Vagina (tissue), 2 donors: Measurements from ENCODE around the gene REXO1. TPM values are rescaled to one million over a fixed set of nuclear protein-coding genes. Genes with fewer than 3 reads are reported as not detected.

Source experiments
- DNase-seq, 2 donors: peaks; one replicate each; pipeline ENCODE4 v3.0.0-alpha.2; 2017; ENCODE audit errors: extremely low spot score in 2 of 2
- H3K27ac ChIP-seq: fragments of 200-600 bp; sonication (generic); one replicate; pipeline ENCODE4 v1.5.1; 2019
- H3K27me3 ChIP-seq: fragments of 200-600 bp; sonication (generic); one replicate; pipeline ENCODE4 v1.5.1; 2019
- H3K36me3 ChIP-seq, 2 donors: fragments of 200-600 bp; sonication (generic); one replicate each; pipeline ENCODE4 v1.5.1; 2017 to 2019
- H3K4me1 ChIP-seq: fragments of 200-600 bp; sonication (generic); one replicate; pipeline ENCODE4 v1.5.1; 2019
- H3K4me3 ChIP-seq, 2 donors: fragments of 200-600 bp; sonication (generic); 1 replicate in 1 of 2; 2 replicates in 1 of 2; pipeline ENCODE4 v1.5.1; 2016 to 2019
- H3K9me3 ChIP-seq: fragments of 200-600 bp; sonication (generic); one replicate; pipeline ENCODE4 v1.5.1; 2019
- POLR2A ChIP-seq, 2 donors: fragments of 450-650 bp; IDR thresholded peaks; one replicate each; pipeline ENCODE4 v1.6.1; 2017; ENCODE audit warnings: antibody characterized with exemption in 2 of 2, mild to moderate bottlenecking in 2 of 2, moderate library complexity in 2 of 2
- POLR2AphosphoS5 ChIP-seq, 2 donors: sonication (generic); formaldehyde crosslinking; IDR thresholded peaks; one replicate each; pipeline ENCODE4 v1.9.0; 2017; ENCODE audit warnings: antibody characterized with exemption in 2 of 2, mild to moderate bottlenecking in 2 of 2, low read depth in 1 of 2; ENCODE audit not compliant: insufficient read depth in 1 of 2
- intact Hi-C: fragments of 100-400 bp; cut with DNase I; formaldehyde crosslinking; loops from one replicate; pipeline ENCODE4 v1.15.1; 2023
- total RNA-seq: library from RNA; depleted of rRNA; stranded (reverse); fragments of >200 nt; gene quantifications from one replicate; pipeline ENCODE4 v1.2.3, GENCODE V29; 2016
- TF ChIP-seq, protein P1 (sequence below), 3 experiments: fragments of 450-650 bp in 2 of 3; fragments of 200-600 bp in 1 of 3; sonication (generic) in 1 of 3; IDR thresholded peaks; one replicate each; pipeline ENCODE4 v1.5.1; 2017 to 2019; ENCODE audit warnings: antibody characterized with exemption in 3 of 3, mild to moderate bottlenecking in 2 of 3, moderate library complexity in 2 of 3

REXO1 gene
- total RNA-seq, 1 donor from 2014 or later: 19.9 TPM

DNA sequence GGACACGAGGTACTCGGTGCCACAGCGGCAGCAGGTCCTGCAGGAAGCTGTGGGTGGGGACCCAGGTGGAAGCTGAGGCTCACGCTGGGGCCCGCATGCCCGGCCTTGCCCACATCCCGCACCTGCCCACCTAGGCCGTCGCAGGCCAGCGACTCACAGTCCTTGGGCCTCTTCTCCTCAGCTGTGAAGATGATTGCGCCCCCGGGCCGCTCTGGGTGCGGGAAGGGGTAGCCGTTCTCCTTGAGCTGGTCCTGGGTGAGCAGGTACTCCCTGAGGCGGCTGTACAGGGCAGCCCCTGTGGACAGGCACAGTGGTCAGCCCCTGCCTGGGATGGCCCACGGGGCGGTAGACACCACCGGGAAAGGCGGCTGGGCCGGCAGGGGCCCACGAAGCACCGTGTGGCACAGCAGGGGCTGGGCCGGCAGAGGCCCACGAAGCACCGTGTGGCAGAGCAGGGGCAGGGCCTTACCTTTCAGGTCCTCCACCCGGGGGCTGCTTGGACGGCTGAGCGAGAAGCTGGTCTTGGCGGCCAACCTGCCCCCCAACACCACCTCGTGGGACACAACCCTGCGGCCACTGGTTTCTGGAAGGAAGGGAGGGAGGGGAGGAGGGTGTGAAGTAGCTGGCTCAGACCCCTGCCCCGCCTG lies 29.6 kb downstream of the REXO1 start:
- peaks cover 0 to 86% of the 10 kb centered on the region in 2 donors for H3K36me3 ChIP-seq
- H3K4me3 ChIP-seq: no peak overlapping the region
- no peaks in the 10 kb centered on the region for H3K9me3 ChIP-seq
- DNase-seq: no peak
- TF ChIP-seq, protein P1, sequence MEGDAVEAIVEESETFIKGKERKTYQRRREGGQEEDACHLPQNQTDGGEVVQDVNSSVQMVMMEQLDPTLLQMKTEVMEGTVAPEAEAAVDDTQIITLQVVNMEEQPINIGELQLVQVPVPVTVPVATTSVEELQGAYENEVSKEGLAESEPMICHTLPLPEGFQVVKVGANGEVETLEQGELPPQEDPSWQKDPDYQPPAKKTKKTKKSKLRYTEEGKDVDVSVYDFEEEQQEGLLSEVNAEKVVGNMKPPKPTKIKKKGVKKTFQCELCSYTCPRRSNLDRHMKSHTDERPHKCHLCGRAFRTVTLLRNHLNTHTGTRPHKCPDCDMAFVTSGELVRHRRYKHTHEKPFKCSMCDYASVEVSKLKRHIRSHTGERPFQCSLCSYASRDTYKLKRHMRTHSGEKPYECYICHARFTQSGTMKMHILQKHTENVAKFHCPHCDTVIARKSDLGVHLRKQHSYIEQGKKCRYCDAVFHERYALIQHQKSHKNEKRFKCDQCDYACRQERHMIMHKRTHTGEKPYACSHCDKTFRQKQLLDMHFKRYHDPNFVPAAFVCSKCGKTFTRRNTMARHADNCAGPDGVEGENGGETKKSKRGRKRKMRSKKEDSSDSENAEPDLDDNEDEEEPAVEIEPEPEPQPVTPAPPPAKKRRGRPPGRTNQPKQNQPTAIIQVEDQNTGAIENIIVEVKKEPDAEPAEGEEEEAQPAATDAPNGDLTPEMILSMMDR (IDR thresholded peaks at IDR 0.05): no peak
- no peak for TF ChIP-seq POLR2A (IDR thresholded peaks at IDR 0.05)
- no peak for TF ChIP-seq POLR2AphosphoS5 (IDR thresholded peaks at IDR 0.05; ENCODE audit: insufficient read depth in 1 of 2, low read depth in 1 of 2)
- intact Hi-C loops: no loop called here
- no peaks in the 10 kb centered on the region for H3K4me1 ChIP-seq
- H3K27me3 ChIP-seq: no peaks in the 10 kb centered on the region
- no peak overlapping the region for H3K27ac ChIP-seq

DNA sequence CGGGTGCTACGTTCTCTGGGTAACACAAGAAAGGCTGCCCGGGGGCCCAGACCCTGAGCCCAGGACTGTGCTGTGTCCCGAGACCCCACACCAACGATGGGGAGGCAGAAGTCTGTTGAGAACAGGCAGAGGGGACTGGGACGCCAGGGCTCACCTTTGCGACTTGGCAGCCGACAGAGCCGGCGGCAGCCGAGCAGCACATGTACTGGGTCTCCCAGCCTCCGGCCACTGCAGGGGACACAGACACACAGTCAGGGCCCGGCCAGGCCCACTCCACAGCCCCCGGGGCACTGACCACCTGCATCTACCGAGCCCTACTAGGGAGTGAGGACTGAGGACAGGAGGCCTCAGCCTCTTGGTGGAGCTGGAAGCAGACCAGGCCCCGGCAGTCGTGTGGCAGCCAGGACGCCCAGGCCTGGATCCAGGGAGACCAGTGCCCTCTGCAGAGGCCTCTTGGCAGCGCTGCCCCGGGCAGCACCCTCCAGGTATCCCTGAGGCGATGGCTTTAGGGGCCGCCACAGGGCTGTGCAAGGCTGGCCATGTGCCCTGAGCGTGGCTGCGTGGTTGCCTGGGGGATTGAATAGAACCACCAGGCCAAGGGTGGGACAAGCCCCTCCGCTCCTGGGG lies 30.6 kb downstream of the REXO1 start:
- intact Hi-C loops: no loop called here
- peaks cover 0 to 78% of the 10 kb centered on the region in 2 donors for H3K36me3 ChIP-seq

DNA sequence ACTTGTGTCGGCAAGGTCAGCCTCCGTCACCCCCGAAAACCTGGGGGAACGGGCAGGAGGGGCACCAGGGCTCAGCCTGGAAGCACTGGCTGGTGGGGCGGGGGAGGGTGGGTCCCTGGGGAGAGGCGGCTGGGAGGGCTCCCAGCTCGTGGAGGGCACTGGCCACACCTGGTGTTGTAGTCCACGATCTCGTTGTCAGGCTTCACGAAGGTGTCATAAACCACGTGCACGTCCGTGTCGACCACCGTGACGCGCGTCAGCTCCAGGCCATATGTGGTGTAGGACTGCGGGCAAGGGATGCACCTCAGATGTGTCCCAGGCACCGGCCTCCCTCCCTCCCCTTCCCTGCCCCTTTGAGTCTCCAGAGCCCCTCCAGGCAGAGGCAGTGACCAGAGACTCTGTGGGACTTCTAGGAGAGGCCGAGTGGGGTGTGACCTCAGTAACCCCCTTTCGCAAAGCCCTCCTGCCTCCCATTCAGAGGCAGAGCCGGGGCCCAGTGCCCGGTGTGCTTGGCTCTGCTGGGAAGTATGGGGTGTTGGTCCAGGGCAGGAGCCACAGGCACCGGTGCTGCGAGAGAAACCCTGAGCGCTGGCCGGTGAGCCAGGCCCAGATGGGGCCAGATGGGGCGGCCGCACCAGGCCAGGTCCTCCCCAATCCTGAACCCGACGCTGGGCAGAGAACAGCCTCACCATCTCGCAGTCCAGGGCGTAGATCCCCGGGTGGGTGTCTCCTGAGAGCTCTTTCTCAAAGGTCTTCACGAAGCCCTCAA lies 31.6 kb downstream of the REXO1 start:
- no peaks in the 10 kb centered on the region for H3K9me3 ChIP-seq
- H3K4me3 ChIP-seq: no peak overlapping the region
- no peaks in the 10 kb centered on the region for H3K27me3 ChIP-seq
- H3K36me3 ChIP-seq: peaks cover 0 to 70% of the 10 kb centered on the region in 2 donors
- peaks cover 14% of the 10 kb centered on the region for H3K4me1 ChIP-seq
- TF ChIP-seq POLR2A (IDR thresholded peaks at IDR 0.05): no peak
- intact Hi-C loops: no loop called here
- no peak overlapping the region for H3K27ac ChIP-seq
- DNase-seq: no peak

More for the DNA sequence above, 30.6 kb downstream of the REXO1 start:
- TF ChIP-seq POLR2A (IDR thresholded peaks at IDR 0.05): no peak
- TF ChIP-seq, protein P1 (IDR thresholded peaks at IDR 0.05): no peak
- no peak for TF ChIP-seq POLR2AphosphoS5 (IDR thresholded peaks at IDR 0.05; ENCODE audit: insufficient read depth in 1 of 2, low read depth in 1 of 2)
- no peak overlapping the region for H3K27ac ChIP-seq
- H3K4me3 ChIP-seq: no peak overlapping the region
- no peak for DNase-seq
- H3K27me3 ChIP-seq: no peaks in the 10 kb centered on the region
- H3K9me3 ChIP-seq: no peaks in the 10 kb centered on the region
- H3K4me1 ChIP-seq: peaks cover 10% of the 10 kb centered on the region

DNA sequence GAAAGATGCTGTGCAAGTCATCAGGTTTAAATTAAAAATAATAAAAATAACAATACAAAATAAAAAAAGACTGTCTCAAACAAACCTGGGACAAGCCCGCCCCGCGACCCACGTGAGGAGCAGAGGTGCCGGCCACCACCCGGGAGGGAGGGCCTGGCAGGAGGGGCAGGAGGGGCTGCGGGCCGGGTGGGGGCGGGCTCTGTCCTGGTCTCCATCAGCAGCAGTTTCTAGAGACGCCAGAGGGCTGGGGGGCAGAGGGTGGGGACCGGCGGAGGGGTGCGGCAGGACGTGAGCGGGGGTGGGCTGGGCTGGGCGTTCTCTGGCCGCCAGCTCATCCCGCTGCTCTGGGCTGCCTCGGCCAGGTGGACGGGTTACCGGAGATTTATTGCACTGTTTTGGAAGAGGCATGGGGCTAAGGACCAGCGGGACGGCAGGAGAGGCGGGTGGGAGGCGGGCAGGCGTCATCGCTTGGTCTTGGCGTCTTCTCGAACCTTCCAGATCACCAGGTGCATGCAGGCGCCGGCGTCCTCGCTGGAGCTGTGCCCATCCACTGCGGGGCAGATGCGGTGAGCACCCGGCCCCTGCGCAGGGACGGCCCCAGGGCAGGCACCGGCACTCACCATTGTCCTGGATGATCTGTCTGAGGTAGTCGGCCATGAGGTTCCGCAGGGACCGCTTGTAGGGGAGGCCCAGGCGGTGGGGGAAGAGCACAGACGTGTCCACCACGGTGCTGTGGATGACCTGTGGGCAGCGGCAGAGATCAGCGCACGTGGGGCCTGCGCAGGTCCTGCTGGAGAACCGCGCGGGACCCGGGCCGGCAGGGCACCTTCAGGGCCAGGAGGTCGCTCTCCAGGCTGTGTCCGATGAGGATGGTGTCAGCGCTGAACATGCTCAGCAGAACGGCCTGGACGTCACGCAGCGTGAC lies 32.4 kb downstream of the REXO1 start:
- Histone ChIP-seq H3K27me3 (no peaks in the 10 kb centered on the region), H3K27ac (no peak overlapping the region), H3K4me3 (no peak overlapping the region), H3K9me3 (no peaks in the 10 kb centered on the region), H3K4me1 (peaks cover 23% of the 10 kb centered on the region), H3K36me3 (peaks cover 0 to 65% of the 10 kb centered on the region in 2 donors)
- intact Hi-C loops: no loop called here
- TF ChIP-seq POLR2A (IDR thresholded peaks at IDR 0.05) (no peak), POLR2AphosphoS5 (IDR thresholded peaks at IDR 0.05; ENCODE audit: insufficient read depth in 1 of 2, low read depth in 1 of 2) (no peak)
- TF ChIP-seq, protein P1 (IDR thresholded peaks at IDR 0.05): no peak
- DNase-seq: no peak
